Adrenal gland (tissue), 12 donors: ENCODE results near the gene LEFTY1. TPM values are rescaled to one million over a fixed set of nuclear protein-coding genes. Genes with fewer than 3 reads are reported as not detected.

Experiments
- DNase-seq, 7 donors: peaks; one replicate each; pipeline ENCODE4 v3.0.0-alpha.2; 2019 to 2020
- H3K27ac ChIP-seq, 5 donors: fragments of 200-600 bp; sonication (generic) in 4 of 5; 1 replicate in 3 of 5; 2 replicates in 2 of 5; pipeline versions ENCODE4 v1.5.1 to v1.8.0; 2016 to 2020; ENCODE audit warnings: mild to moderate bottlenecking in 1 of 5
- H3K27me3 ChIP-seq: fragments of 200-600 bp; 2 replicates; pipeline ENCODE4 v1.8.0; 2021
- H3K36me3 ChIP-seq, 2 donors: fragments of 200-600 bp; replicated peaks in 1 of 2; 1 replicate in 1 of 2; 2 replicates in 1 of 2; pipeline versions ENCODE4 v1.5.1 to v1.8.0; 2018 to 2022
- H3K4me1 ChIP-seq, 2 donors: fragments of 200-600 bp; replicated peaks in 1 of 2; 1 replicate in 1 of 2; 2 replicates in 1 of 2; pipeline versions ENCODE4 v1.5.1 to v1.8.0; 2018 to 2021
- H3K4me3 ChIP-seq, 4 donors: fragments of 200-600 bp; sonication (generic) in 3 of 4; one replicate each; pipeline ENCODE4 v1.5.1; 2016 to 2018
- H3K9me3 ChIP-seq, 3 donors: fragments of 200-600 bp; sonication (generic) in 1 of 3; replicated peaks in 1 of 3; 1 replicate in 2 of 3; 2 replicates in 1 of 3; pipeline versions ENCODE4 v1.5.1 to v1.8.0; 2016 to 2021
- CTCF ChIP-seq, 6 experiments: fragments of 450-650 bp in 4 of 6; fragments of 200-600 bp in 2 of 6; sonication (generic) in 1 of 6; IDR thresholded peaks; 1 replicate in 5 of 6; 2 replicates in 1 of 6; pipeline versions ENCODE4 v1.5.1 to v1.8.0; 2016 to 2021; ENCODE audit warnings: antibody characterized with exemption in 6 of 6, mild to moderate bottlenecking in 2 of 6, moderate library complexity in 1 of 6
- POLR2A ChIP-seq, 2 donors: fragments of 450-650 bp; IDR thresholded peaks; one replicate each; pipeline ENCODE4 v1.6.1; 2017; ENCODE audit warnings: antibody characterized with exemption in 2 of 2, mild to moderate bottlenecking in 2 of 2, moderate library complexity in 1 of 2
- WGBS, 4 donors: extraction: QIAGEN DNeasy Blood & Tissue Kit in 2 of 4; methylation state at CpG; one replicate each; pipeline versions ENCODE4 v1.1.5 to v1.1.7; 2013 to 2017; 5-methylcytosine and 5-hydroxymethylcytosine counted together
- intact Hi-C, 2 donors: fragments of 100-400 bp; cut with DNase I; formaldehyde crosslinking; loops; one replicate each; pipeline versions ENCODE4 v1.14.1 to v1.15.0; 2022 to 2023
- polyA plus RNA-seq, 3 donors: library from polyadenylated mRNA; stranded (reverse); fragments of 200-250 nt in 2 of 3; fragments of 350-450 nt in 1 of 3; fragmentation: Illumina TruSeq in 1 of 3; extraction: RNeasy Lipid Tissue Mini Kit (QIAGEN cat#74804) in 1 of 3; gene quantifications; one replicate each; pipeline ENCODE4 v1.2.3, GENCODE V29; 2013 to 2014
- total RNA-seq, 9 donors: library from RNA; depleted of rRNA in 4 of 9; stranded (reverse); fragments of >200 nt in 4 of 9; fragments of 120-200 nt in 1 of 9; fragmentation: NEBNext Ultra II Directional in 1 of 9; extraction: Animal tissue kit (Norgen Biotek cat#: 25700) in 1 of 9; gene quantifications; one replicate each; pipeline versions ENCODE4 v1.1.0 to v1.2.4, GENCODE V29; 2013 to 2023
- donor health status: healthy with polysubstance abuse.
- donor health status: Bipolar disorder and iron deficiency.
- donor health status: DM: yes; HTN: yes; CAD: no.
- donor health status: DM: no; HTN: no; CAD: no.
- donor health status: DM: no; HTN: no; CAD: no.
- donor health status: DM: yes; HTN: yes; CAD: no.

LEFTY1 gene
- total and polyA plus RNA-seq, 12 donors: 0.15 to 1.5 (median 0.55) TPM; not detected in 5

- H3K4me3 ChIP-seq: no peak overlapping the region
- no peak for DNase-seq
- H3K36me3 ChIP-seq: no peaks in the 10 kb centered on the region
- H3K27ac ChIP-seq: no peak overlapping the region
- H3K4me1 ChIP-seq: peaks cover 10 to 12% of the 10 kb centered on the region in 2 donors
- TF ChIP-seq POLR2A (IDR thresholded peaks at IDR 0.05) (no peak), CTCF (IDR thresholded peaks at IDR 0.05) (no peak)
- intact Hi-C loops: loop anchor here in 1 of 2 donors (5.0 kb wide), 1 partner anchor 131 kb away; the partner anchor contains the start of gene SRP9
- 81 to 91% (median 85%) methylated on average over 2 of the region's 2 CpGs for WGBS, 4 donors
- no peaks in the 10 kb centered on the region for H3K9me3 ChIP-seq
- no peaks in the 10 kb centered on the region for H3K27me3 ChIP-seq
These were observed 19.8 kb upstream of the LEFTY1 start for GRCh38 chr1:225908773-225909172.

- no peak for TF ChIP-seq POLR2A (IDR thresholded peaks at IDR 0.05)
- no peak for TF ChIP-seq CTCF (IDR thresholded peaks at IDR 0.05)
- Histone ChIP-seq H3K9me3 (no peaks in the 10 kb centered on the region), H3K4me1 (peaks cover 10 to 12% of the 10 kb centered on the region in 2 donors), H3K4me3 (no peak overlapping the region), H3K27me3 (no peaks in the 10 kb centered on the region), H3K27ac (no peak overlapping the region), H3K36me3 (no peaks in the 10 kb centered on the region)
- WGBS, 4 donors: 90 to 95% (median 92%) methylated on average over 3 to 5 of the region's 5 CpGs
- intact Hi-C loops: loop anchor here in 1 of 2 donors (5.0 kb wide), 1 partner anchor 131 kb away; the partner anchor contains the start of gene SRP9
- DNase-seq: no peak
These were observed 19.2 kb upstream of the LEFTY1 start for GRCh38 chr1:225908013-225908640.

GRCh38 chr1:225907341-225907740, 18.4 kb upstream of the LEFTY1 start:
- Histone ChIP-seq H3K4me3 (no peak overlapping the region), H3K27ac (no peak overlapping the region), H3K9me3 (no peaks in the 10 kb centered on the region), H3K36me3 (no peaks in the 10 kb centered on the region), H3K4me1 (peaks cover 10 to 12% of the 10 kb centered on the region in 2 donors), H3K27me3 (no peaks in the 10 kb centered on the region)
- no peak for TF ChIP-seq CTCF (IDR thresholded peaks at IDR 0.05)
- no peak for TF ChIP-seq POLR2A (IDR thresholded peaks at IDR 0.05)
- WGBS, 4 donors: 84 to 97% (median 94%) methylated on average over 3 to 7 of the region's 7 CpGs
- DNase-seq: no peak
- intact Hi-C loops: loop anchor here in 1 of 2 donors (5.0 kb wide), 1 partner anchor 130 kb away; the partner anchor contains the start of gene SRP9

GRCh38 chr1:225906467-225906866, 17.5 kb upstream of the LEFTY1 start:
- H3K4me1 ChIP-seq: peaks cover 8 to 9% of the 10 kb centered on the region in 2 donors
- H3K9me3 ChIP-seq: no peaks in the 10 kb centered on the region
- TF ChIP-seq POLR2A (IDR thresholded peaks at IDR 0.05): no peak
- no peak for TF ChIP-seq CTCF (IDR thresholded peaks at IDR 0.05)
- WGBS, 4 donors: 86 to 92% (median 91%) methylated on average over 3 to 6 of the region's 6 CpGs
- no peaks in the 10 kb centered on the region for H3K36me3 ChIP-seq
- H3K4me3 ChIP-seq: no peak overlapping the region
- H3K27ac ChIP-seq: no peak overlapping the region
- H3K27me3 ChIP-seq: no peaks in the 10 kb centered on the region
- DNase-seq: no peak
- intact Hi-C loops: loop anchor here in 1 of 2 donors (5.0 kb wide), 1 partner anchor 129 kb away; the partner anchor contains the start of gene SRP9
